CD4-positive, alpha-beta T cell (primary cell): ENCODE results near the gene PPP2R5D. TPM values are rescaled to one million over a fixed set of nuclear protein-coding genes. Genes with fewer than 3 reads are reported as not detected.
A peak's percentile ranks its signal among the peaks of the same experiment; 100 is the strongest.
"Not testable (repeated sequence)": the region's sequence is repeated elsewhere in the genome, so short reads cannot be mapped to it uniquely, and the experiment has no call there.

Experiments used
- ATAC-seq: fragments of 200-7000 bp; cut with Tn5 transposase; one replicate; pipeline ENCODE4 v1.10.0; 2022; ENCODE audit warnings: mild to moderate bottlenecking; ENCODE audit not compliant: poor library complexity
- CTCF ChIA-PET: fragments of 350-600 bp; sonication (Branson Sonifier 250); formaldehyde crosslinking; loops from one replicate; lab custom pipeline; 2021; ENCODE audit warnings: antibody characterized with exemption, inconsistent platforms; lab: Charles Lee
- POLR2A ChIA-PET: fragments of 350-600 bp; sonication (Branson Sonifier 250); formaldehyde crosslinking; loops from one replicate; lab custom pipeline; 2021; ENCODE audit warnings: antibody characterized with exemption, inconsistent platforms; lab: Charles Lee
- DNase-seq, 14 experiments: peaks; one replicate each; pipeline ENCODE4 v3.0.0-alpha.2; 2013 to 2020; ENCODE audit warnings: mixed read lengths in 2 of 14
- H3K27ac ChIP-seq, 2 donors: one replicate each; pipeline versions ENCODE4 v1.5.1 to v1.7.0; 2013; ENCODE audit warnings: low read length in 2 of 2, low read depth in 1 of 2, mild to moderate bottlenecking in 1 of 2
- H3K27me3 ChIP-seq, 2 experiments: 1 replicate in 1 of 2; 2 replicates in 1 of 2; pipeline versions ENCODE4 v1.6.1 to v1.7.0; 2013; ENCODE audit warnings: low read length in 2 of 2, control low read depth in 1 of 2, mild to moderate bottlenecking in 1 of 2, moderate library complexity in 1 of 2; ENCODE audit not compliant: insufficient read depth in 2 of 2, control insufficient read depth in 1 of 2
- H3K36me3 ChIP-seq: one replicate; pipeline ENCODE4 v1.6.1; 2013; ENCODE audit warnings: low read length, control low read depth; ENCODE audit not compliant: insufficient read depth
- H3K4me1 ChIP-seq: one replicate; pipeline ENCODE4 v1.6.1; 2013; ENCODE audit warnings: low read length, control low read depth; ENCODE audit not compliant: insufficient read depth
- H3K4me3 ChIP-seq: one replicate; pipeline ENCODE4 v1.5.1; 2013; ENCODE audit warnings: mild to moderate bottlenecking, low read length, moderate library complexity
- H3K9me3 ChIP-seq, 2 experiments: 1 replicate in 1 of 2; 2 replicates in 1 of 2; pipeline versions ENCODE4 v1.6.1 to v1.7.0; 2013; ENCODE audit warnings: low read length in 2 of 2, mild to moderate bottlenecking in 2 of 2, control low read depth in 1 of 2, moderate library complexity in 1 of 2; ENCODE audit not compliant: control insufficient read depth in 1 of 2, insufficient read depth in 1 of 2
- H3K27ac Mint-ChIP-seq: one replicate; pipeline ENCODE4 v1.8.0; 2020; ENCODE audit warnings: mixed read lengths
- H3K27me3 Mint-ChIP-seq: one replicate; pipeline ENCODE4 v1.8.0; 2021; ENCODE audit warnings: mixed read lengths
- H3K36me3 Mint-ChIP-seq: one replicate; pipeline ENCODE4 v1.8.0; 2021; ENCODE audit warnings: low read depth, mixed read lengths
- H3K4me1 Mint-ChIP-seq: one replicate; pipeline ENCODE4 v1.8.0; 2021; ENCODE audit warnings: low read depth, mixed read lengths
- H3K4me3 Mint-ChIP-seq: one replicate; pipeline ENCODE4 v1.8.0; 2020; ENCODE audit warnings: mild to moderate bottlenecking, mixed read lengths
- H3K9me3 Mint-ChIP-seq: one replicate; pipeline ENCODE4 v1.8.0; 2020; ENCODE audit warnings: mixed read lengths
- intact Hi-C, 2 experiments: fragments of 100-400 bp; cut with DNase I in 1 of 2; cut with micrococcal nuclease in 1 of 2; formaldehyde crosslinking; loops; one replicate each; pipeline versions ENCODE4 v1.15.1 to v1.9.0; 2023 to 2025; cut with DNase I, micrococcal nuclease
- total RNA-seq, 174 experiments: library from RNA in 2 of 174; stranded (reverse) in 2 of 174; gene quantifications; one replicate each; pipeline ENCODE4 v1.2.3 and lab custom pipeline; 2021 to 2026
- TF ChIP-seq, protein P1 (sequence below): fragments of 200-600 bp; IDR thresholded peaks from one replicate; pipeline ENCODE4 v1.8.0; 2022; ENCODE audit warnings: antibody characterized with exemption, mild to moderate bottlenecking

Gene PPP2R5D
- total RNA-seq, 2 experiments from 2014 or later: 15.3 to 17.5 TPM

- CTCF ChIA-PET: no interaction called here
- Mint-ChIP-seq H3K27ac (no peak overlapping the region), H3K36me3 (peaks cover 48% of the 10 kb centered on the region), H3K9me3 (no peaks in the 10 kb centered on the region), H3K4me3 (no peak overlapping the region), H3K27me3 (no peaks in the 10 kb centered on the region), H3K4me1 (peaks cover 43% of the 10 kb centered on the region)
- H3K27ac ChIP-seq: no peak overlapping the region
- peaks cover 47% of the 10 kb centered on the region for H3K36me3 ChIP-seq
- intact Hi-C loops: no loop called here
- DNase-seq (no peak), ATAC-seq (no peak)
- TF ChIP-seq, protein P1, sequence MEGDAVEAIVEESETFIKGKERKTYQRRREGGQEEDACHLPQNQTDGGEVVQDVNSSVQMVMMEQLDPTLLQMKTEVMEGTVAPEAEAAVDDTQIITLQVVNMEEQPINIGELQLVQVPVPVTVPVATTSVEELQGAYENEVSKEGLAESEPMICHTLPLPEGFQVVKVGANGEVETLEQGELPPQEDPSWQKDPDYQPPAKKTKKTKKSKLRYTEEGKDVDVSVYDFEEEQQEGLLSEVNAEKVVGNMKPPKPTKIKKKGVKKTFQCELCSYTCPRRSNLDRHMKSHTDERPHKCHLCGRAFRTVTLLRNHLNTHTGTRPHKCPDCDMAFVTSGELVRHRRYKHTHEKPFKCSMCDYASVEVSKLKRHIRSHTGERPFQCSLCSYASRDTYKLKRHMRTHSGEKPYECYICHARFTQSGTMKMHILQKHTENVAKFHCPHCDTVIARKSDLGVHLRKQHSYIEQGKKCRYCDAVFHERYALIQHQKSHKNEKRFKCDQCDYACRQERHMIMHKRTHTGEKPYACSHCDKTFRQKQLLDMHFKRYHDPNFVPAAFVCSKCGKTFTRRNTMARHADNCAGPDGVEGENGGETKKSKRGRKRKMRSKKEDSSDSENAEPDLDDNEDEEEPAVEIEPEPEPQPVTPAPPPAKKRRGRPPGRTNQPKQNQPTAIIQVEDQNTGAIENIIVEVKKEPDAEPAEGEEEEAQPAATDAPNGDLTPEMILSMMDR: no peak
- POLR2A ChIA-PET: interaction anchor here (0.9 kb wide), 1 partner anchor 11 kb away, joined by 3 read pairs; the partner anchor contains the start of gene PEX6
- H3K9me3 ChIP-seq: no peaks in the 10 kb centered on the region
- H3K4me3 ChIP-seq: no peak overlapping the region
- H3K27me3 ChIP-seq: no peaks in the 10 kb centered on the region
- peaks cover 31% of the 10 kb centered on the region for H3K4me1 ChIP-seq
These were observed 5.6 kb downstream of the PPP2R5D start for GRCh38 chr6:42989923-42990322.

- H3K9me3 ChIP-seq: no peaks in the 10 kb centered on the region
- no peaks in the 10 kb centered on the region for H3K4me1 ChIP-seq
- no peak for DNase-seq
- Mint-ChIP-seq H3K9me3 (no peaks in the 10 kb centered on the region), H3K4me1 (peaks cover 8% of the 10 kb centered on the region), H3K27ac (peak overlapping the region; percentile 19), H3K4me3 (no peak overlapping the region), H3K36me3 (peaks cover 36% of the 10 kb centered on the region), H3K27me3 (no peaks in the 10 kb centered on the region)
- CTCF ChIA-PET: interaction anchor here (0.7 kb wide), 1 partner anchor 427 kb away, joined by 4 read pairs; no protein-coding TSS in a partner anchor
- intact Hi-C loops: no loop called here
- no peak for ATAC-seq
- no peak overlapping the region for H3K27ac ChIP-seq
- H3K27me3 ChIP-seq: no peaks in the 10 kb centered on the region
- POLR2A ChIA-PET: interaction anchor here (1.4 kb wide), 1 partner anchor 9 kb away, joined by 7 read pairs; the partner anchor contains the start of gene PPP2R5D
- peaks cover 39% of the 10 kb centered on the region for H3K36me3 ChIP-seq
- TF ChIP-seq, protein P1: no peak
- no peak overlapping the region for H3K4me3 ChIP-seq
These were observed 9.1 kb downstream of the PPP2R5D start for GRCh38 chr6:42993445-42993844.

GRCh38 chr6:42996513-42996912 lies 12.1 kb downstream of the PPP2R5D start:
- H3K36me3 Mint-ChIP-seq: peaks cover 16% of the 10 kb centered on the region
- no peak for ATAC-seq
- no peaks in the 10 kb centered on the region for H3K4me1 ChIP-seq
- H3K9me3 Mint-ChIP-seq: no peaks in the 10 kb centered on the region
- CTCF ChIA-PET: interaction anchor here (1.5 kb wide), 1 partner anchor 147 kb away, joined by 3 read pairs; no protein-coding TSS in a partner anchor
- intact Hi-C loops: no loop called here
- peaks cover 19% of the 10 kb centered on the region for H3K36me3 ChIP-seq
- no peak overlapping the region for H3K4me3 Mint-ChIP-seq
- TF ChIP-seq, protein P1: no peak
- no peak overlapping the region for H3K27ac ChIP-seq
- H3K27ac Mint-ChIP-seq: peak overlapping the region; percentile 47
- H3K9me3 ChIP-seq: no peaks in the 10 kb centered on the region
- H3K4me1 Mint-ChIP-seq: peaks cover 4% of the 10 kb centered on the region
- no peaks in the 10 kb centered on the region for H3K27me3 Mint-ChIP-seq
- H3K27me3 ChIP-seq: no peaks in the 10 kb centered on the region
- H3K4me3 ChIP-seq: no peak overlapping the region
- no peak for DNase-seq
- POLR2A ChIA-PET: interaction anchor here (1.1 to 1.2 kb wide), 2 partner anchors 13 to 18 kb away, joined by 4 read pairs; partner anchors contain the start of gene KLHDC3

DNA sequence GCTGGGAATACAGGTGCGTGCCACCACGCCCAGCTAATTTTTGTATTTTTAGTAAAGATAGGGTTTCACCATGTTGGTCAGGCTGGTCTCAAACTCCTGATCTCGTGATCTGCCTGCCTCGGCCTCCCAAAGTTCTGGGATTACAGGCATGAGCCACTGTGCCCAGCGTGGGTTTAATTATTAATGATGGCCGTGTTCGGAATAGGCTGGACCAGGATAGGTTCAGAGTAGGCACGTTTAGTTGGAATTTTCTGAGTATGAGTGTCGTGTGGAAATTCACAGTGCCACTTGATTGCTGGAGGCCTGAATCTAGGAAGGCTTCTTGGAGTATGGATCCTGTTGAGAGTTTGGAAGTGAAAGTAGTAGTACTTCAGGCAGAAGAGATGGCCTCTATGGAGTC lies 13.8 kb downstream of the PPP2R5D start:
- H3K27me3 ChIP-seq, H3K9me3 Mint-ChIP-seq, H3K4me3 Mint-ChIP-seq, H3K4me3 ChIP-seq, ATAC-seq, H3K27ac ChIP-seq, H3K27me3 Mint-ChIP-seq, H3K4me1 ChIP-seq, H3K4me1 Mint-ChIP-seq, H3K9me3 ChIP-seq, DNase-seq, CTCF ChIA-PET, H3K27ac Mint-ChIP-seq, intact Hi-C loops: not testable (repeated sequence)
- POLR2A ChIA-PET: interaction anchor here (1.6 kb wide), 1 partner anchor 14 kb away, joined by 5 read pairs; the partner anchor contains the start of gene PPP2R5D
- H3K36me3 ChIP-seq: peaks cover 19% of the 10 kb centered on the region
- peaks cover 21% of the 10 kb centered on the region for H3K36me3 Mint-ChIP-seq
